NCI-H2227 (cell line): ENCODE results near the gene WASL.
"Not testable (repeated sequence)": the region's sequence is repeated elsewhere in the genome, so short reads cannot be mapped to it uniquely, and the experiment has no call there.

Source experiments
- DNase-seq: peaks from one replicate; lab custom pipeline; 2025; ENCODE audit not compliant: unreplicated experiment; lab: John Stamatoyannopoulos, UW

WASL gene

DNA sequence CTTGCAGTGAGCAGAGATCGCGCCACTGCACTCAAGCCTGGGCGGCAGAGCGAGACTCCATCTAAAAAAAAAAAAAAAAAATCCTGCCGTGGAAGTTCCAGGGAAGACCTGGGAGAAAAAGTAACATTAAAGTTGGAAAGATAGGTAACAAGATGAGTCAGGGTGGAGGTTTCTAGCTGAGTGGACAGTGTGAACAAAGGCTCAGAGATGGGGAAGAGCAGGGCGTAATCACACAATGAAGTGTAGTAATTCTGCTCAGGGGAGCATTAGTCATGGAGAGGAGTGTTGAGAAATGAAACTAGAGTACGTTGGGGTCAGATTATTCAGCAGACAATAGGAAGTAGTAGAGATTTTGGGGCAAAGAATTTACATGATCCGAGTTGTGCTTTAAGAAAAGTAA is 21.6 kb upstream of the WASL start:
- DNase-seq = no peak

DNA sequence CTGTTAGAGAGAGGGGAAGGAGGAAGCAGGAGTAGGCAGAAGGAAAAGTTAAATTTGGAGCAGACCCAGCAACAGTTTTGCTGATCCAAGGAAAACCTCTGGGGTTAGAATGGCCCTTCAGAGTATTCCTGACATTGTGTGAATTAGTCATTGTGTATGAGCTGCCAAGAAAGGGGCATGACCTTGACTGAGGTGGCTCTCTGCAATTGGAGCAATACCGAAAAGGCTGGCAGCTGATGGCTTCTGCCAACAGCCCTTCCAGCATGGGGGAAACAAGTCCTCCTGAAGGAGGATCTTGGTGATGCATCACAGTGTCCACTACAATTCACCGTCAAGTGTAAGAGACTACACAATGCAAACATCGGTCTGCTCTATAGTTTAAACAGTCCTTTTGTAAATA is 20.6 kb upstream of the WASL start:
- DNase-seq = no peak

DNA sequence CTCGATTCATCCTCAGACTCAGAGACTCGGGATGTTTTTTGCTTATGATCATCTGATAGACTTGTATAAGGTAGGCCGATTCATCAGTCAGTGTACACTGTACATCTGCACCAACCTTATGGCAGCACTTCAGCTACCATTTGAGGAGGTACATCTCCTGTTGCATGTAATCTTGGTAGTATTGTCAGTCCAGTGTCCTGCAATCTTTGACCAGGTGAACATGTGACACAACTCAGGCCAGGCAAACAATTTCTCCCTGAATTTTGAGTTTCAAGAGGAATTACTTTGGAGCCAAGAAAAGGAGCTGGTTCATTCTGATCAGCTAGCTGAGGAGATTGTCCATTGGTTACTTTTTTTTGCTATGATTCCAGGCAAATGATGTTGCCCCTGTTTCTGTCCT is 19.7 kb upstream of the WASL start:
- DNase-seq = no peak

DNA sequence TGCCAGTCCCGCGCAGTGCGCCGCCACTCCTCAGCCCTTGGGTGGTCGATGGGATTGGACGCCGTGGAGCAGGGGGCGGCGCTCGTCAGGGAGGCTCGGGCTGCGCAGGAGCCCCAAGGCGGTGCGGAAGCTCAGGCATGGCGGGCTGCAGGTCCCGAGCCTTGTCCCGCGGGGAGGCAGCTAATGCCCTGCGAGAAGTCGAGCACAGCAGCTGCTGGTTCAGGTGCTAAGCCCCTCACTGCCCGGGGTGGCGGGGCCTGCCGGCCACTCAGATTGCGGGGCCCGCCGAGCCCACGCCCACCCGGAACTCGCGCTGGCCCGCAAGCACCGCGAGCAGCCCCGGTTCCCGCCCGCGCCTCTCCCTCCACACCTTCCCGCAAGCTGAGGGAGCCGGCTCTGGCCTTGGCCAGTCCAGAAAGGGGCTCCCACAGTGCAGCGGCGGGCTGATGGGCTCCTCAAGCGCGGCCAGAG is 14.4 kb upstream of the WASL start:
- DNase-seq = no peak

DNA sequence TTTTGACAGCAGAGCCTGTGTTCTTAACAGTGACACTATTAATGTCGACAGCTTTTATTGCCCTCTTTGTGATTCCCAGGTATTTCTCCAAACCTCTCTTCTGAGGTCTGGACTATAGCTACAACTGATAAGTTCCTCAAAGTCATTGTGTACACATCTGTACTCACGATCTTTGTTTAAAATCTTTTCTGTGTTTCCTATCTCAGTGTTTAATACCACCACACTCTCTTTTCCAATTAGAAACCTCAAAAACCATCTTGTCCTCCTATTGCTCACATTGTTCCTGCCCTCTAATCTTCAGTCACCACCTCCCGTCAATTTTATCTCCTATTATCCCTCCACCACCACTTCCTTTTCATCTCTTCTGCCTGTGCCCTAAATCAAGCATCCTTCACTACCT is 12.9 kb upstream of the WASL start:
- no peak for DNase-seq

DNA sequence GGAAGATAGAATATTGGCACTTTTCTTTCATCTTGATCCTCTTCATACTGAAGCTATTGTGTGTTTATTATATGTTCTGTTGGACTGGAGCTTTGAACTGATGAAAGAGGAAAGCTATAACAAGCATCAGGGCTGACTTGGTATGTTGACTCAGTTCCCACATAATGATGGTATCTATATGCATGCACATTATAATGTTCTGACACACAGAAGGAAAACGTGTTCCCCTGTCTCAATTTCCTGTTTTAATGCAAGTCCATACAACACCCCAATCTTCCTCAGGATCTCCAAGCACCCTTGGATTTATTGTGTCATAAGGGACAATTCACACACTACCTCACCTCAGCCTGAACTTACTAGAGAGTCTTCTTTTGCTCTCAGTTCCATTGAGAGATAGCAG is 8.3 kb upstream of the WASL start:
- DNase-seq = no peak

DNA sequence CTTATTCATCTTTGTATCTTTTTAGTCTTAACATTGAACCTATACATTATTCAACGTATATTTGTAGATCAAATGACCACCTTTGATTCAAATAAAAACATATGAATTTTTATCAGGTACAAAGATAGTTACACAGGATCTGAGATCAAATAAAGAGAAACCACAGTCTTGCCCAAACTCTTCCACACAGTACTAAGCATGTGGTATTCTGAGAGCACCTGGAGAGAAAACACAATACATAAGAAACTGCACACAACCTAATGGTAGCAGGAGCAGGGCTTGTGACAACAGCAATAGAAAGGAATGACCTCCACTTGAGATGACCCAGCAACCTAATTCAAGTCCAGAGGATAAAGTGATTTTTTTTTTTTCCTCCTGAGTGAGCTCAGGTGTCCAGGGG is 6.5 kb upstream of the WASL start:
- no peak for DNase-seq

DNA sequence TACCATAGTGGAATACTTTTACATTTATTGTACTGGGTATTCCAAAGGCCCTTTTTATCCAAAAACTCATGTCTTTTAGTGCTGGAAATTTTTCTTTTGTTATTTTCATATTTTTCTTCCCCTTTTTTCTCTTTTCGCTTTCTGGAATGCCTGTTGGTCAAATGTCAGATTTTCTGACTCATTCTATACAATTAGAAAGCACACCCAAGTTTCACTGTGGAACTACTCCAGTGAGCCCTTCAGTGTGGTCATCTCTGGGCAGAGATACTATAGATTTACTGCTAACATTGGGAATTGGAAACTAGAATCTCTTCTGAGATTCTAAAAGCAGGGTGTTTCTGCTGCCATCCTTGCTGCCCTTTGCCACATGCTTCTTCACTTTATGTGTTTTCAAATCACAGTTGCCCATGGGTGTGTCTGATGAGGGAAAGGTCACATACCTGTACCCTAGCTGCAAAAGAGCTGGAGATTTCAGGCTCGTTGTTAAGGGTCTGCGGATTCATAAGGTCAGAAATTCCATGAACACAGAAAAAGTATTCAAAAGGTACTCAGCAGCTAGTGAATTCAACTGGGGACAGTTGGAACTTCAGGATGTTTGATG is 5.6 kb upstream of the WASL start:
- no peak for DNase-seq

DNA sequence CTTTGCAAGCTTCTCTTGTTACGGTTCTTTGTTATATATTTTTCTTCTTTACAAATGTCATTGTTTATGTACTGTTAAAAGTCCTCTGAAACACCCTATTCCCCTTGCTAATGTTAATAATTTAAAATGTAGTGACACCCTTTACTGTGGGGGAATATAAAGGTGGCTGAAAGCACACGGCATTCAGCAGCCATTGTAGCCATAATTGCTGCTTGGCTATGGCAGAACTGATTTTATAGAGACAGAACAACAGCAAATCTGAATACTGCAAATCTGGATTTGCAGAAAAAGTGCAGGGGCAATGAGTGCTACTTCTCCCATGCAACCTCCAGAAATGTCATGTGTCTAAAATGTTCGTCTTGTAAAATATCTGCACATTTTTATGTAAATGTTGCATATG is 3.7 kb upstream of the WASL start:
- no peak for DNase-seq

DNA sequence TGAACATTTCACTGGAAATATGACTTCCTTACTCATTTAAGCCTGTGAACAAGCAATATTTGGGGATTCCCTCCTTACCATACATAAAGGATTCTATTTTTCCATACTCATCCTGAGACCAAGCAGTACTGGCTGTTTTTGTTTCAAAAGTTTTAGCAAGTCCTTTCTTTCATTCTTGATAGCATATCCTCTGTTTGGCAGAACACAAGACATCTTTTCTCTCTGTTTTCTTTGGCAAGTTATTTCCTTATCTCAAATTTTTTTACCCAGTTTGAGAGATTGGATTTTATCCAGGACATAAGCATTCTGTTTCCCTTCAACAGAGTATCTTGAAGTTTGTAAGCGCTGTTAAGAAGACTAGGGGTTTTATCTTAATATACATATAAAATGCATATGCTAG is 3.0 kb upstream of the WASL start:
- no peak for DNase-seq

DNA sequence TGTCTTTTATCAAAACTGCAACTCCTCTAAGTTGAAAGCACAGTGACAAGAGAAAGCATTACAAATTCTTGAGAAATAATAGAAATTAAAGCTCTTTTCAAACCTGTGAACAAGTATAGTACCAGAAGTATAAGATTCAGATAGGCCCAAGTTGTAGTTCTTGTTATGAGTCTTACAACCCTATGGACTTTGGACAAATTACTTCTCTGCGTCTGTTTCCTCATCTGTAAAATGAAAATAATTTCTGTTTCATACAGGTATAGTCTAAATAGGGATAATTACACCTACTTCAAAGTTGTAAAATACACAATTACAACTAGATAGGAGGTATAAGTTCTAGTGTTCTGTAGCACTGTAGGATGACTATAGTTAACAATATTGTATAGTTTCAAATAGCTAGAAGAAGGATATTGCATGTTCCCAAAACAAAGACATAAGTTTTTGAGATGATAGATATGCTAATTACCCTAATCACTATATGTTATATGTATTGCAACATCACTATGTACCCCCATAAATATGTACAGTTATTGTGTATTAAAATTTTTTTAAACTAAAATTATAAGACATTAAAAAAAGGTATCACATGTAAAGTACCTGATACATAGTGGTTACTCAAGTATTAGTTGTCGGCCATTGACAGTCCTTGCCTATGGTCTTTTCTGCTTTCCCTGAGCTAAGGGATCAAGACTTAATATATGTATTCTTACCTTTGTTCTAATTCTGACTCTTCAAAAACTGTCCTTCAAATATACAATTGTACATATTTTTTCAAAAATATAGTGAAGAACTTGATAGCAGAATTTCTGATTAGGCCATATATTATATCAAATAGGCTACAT is 1.8 kb upstream of the WASL start:
- no peak for DNase-seq

DNA sequence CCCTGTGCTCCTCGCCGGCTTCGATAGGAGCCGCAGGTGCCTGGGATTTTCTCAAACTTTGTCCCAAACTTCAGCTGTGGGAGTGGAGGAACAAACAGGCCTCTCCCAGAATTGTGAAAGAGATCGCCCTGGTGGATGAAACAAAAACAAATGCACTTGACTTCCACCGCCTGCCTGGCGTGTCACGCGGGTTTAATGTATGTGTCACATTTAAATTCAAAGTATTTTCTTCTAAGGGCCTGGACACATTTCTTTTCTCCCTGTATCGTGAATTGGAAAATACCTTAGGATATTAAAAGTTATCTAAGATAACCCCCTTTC is 694 bp upstream of the WASL start:
- peak; percentile 84 for DNase-seq

DNA sequence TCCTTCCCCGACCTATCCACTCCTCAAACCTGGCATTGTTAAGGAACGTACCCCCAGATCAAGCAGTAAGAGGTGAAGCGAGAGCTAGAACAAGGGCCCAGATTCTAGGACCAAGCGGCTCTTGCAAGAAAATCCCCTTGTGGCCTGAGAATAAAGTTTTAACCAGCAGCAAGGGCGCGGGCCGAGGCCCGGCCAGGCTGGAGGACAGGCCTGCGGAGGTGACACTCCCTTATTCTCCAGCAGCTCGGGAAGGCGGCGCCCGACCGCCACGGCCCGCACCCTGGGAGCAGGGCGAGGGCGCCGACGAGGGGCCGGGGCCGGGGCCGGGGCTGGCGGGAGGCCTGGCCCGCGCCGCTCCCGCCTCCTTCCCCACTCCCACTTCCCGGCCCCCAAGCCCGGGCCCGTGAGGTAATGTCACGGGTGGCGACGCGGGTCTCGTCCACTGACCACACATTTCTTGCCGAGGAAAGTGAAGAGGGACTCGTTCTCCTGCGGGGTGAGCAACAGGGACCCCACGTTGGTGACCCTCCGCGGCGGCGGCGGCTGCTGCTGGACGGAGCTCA is 551 bp downstream of the WASL start:
- peak; percentile 43 for DNase-seq

DNA sequence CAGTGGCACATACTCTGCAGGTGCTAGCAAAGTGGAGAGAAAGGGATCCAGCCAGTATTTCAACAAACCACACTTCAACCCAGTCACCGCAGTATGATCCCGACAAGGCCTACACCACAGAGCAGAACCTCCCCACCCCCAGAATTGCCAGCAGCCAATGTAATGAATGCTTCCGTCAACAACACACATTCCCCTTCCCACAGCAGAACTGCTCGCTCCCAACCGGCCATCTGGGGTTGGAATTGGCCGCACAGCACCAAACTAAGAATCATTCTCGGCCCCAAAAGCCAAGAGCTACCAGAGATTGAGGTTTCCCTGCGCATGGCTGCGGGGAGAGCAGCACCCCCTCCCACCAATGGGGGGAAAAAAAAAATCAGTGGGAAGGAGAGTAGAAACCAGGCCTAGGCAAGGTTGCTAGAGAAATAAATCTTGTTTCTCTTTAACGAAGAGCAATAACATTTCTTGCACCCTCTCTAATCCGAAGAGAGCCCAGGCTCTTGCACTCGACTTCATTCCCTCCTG is 1.1 kb downstream of the WASL start:
- peak; percentile 60 for DNase-seq

DNA sequence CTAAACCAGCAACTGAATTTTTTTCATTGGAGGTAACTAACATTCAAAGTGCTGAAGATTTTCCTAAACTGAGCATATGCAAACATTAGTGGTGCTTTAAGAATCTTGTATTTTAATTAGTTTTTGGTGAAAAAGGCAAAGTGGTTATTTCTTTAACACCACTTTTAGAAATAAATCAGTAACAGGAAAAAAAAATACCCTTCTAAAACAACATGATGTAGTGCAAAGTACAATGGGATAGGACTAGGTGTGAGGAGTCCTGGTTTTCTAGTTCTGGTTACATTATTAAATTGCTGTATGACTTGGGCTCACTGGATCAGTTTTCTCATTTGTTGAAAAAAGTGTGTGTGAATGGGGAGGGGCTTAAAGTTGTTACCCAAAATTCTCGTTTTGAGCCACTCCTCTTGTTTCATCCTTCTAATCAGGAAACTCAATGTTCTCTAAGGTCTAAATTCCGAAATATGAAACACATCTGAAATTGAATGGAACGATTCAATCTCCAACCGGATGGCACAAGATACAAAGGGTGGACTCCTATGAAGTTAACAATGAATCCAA is 1.8 kb downstream of the WASL start:
- no peak for DNase-seq

DNA sequence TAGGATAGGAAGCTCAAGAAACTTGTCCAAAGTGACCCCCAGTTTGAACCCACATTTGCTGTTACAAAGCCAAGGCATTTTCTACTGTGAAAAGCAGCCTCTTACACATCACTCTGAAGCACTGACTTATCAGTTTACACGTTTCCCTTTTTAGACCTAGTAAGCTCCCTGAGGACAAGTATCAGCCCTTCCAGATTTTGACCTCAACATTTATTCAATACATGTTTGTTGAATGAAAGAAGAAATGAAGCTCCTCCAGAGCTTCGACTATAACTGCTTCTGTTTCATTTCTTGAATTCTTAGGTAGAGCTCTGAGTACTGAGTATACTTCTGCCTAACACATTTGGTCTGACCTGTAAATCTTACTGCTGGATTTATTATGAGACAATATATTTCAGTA is 2.7 kb downstream of the WASL start:
- DNase-seq = no peak

DNA sequence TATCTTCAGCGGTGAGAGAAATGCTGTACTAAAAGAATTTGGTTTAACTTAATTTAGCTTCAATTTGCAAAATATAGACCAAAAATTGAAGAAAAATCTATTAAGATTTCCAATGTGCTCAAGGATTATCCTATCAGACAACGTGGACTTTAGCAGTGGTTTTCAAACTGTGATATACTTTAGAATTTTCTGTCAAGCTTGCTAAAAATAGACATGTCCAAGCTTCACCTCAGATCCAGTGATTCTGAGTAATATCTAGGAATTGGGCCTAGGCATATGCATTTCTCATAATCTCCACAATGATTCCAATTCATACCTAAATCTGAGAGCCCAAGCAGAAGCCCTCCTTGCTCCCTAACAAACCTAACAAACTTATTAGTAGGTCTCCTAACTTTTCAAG is 3.4 kb downstream of the WASL start:
- DNase-seq = no peak

DNA sequence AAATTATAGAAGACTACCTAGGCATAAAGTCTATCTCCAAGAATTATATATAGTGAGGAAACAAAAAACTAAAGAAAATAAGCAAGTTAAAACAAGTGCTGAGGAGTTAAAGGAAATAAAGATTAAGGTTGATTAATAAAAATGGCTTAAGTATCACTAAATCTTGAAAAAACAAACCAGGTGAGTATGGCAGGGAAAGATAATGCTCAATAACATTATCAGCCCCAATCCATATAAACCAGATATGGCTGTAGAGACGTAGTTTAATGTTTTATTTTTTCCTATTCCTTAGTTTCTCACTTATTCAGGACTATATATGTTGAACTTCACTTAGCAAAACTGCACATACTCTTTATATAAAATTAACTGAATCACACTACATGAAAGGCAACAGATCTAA is 4.4 kb downstream of the WASL start:
- no peak for DNase-seq

DNA sequence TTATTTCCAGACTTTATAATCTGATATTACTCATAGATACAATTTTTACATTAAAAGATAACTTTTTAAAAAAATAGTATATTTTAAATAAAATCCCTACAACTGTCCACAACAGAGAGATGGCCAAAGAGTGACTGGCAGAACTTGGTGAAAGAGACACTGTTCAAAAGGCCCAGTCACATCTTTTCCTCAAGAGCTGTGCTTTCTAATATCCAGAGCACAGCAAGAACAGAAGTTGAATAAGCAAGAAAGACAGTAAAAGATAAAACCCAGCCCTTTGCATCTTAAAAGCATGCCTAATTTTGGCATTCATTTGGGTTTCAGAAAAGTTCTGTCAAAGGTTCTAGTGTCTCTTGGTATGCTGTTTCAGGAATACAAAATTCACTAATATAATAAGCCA is 6.9 kb downstream of the WASL start:
- DNase-seq = no peak

DNA sequence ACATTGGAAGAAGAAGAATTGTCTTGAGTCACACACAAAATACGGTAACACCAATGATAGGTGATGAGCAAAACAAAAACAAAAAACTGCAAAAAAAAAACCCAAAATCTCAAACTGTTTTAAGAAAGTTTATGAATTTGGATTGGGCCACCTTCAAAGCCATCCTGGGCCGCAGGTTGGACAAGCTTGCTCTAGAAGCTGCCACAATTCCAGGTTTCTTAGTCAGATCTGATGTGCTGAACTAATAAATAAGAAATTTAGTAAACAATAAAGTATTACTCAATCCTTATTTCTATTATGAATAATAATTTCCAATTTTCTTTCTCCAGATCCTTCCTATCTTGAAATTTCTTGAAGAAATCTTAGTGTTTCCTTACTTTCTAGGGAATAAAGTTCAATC is 10.0 kb downstream of the WASL start:
- DNase-seq = no peak

DNA sequence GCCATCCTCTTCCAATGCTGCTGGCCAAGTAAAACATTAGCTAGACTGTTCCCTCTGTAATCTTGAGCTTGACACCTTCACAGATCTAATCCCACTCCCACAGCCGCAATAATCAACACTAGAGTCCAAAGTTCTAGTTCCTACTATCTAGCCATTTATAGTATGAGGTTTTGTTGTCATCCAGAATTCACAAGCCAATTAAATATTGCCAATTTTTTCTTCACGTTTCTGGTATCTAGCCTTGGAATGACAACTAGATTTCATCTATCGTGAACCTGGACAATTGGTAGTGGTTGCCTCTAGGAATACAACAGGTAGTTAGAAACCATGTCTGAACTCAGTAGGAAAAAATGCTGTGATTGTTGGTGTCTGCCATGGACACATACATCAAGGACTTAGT is 10.4 kb downstream of the WASL start:
- no peak for DNase-seq

DNA sequence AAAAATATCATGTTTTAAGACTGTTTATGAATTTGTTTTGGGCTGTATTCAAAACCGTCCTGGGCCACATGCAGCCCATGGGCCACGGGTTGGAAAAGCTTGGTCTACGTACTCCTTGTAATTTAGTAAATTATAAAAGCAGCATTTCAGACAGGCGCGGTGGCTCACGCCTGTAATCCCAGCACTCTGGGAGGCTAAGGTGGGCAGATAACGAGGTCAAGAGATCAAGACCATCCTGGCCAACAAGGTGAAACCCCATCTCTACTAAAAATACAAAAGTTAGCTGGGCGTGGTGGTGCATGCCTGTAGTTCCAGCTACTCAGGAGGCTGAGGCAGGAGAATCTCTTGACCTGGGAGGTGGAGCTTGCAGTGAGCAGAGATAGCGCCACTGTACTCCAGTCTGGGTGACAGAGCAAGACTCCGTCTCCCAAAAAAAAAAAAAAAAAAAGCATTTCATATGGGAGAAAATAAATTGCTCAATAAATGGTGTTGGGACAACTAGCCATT is 11.6 kb downstream of the WASL start:
- not testable (repeated sequence) for DNase-seq
